H1 (cell line): Measurements from ENCODE around the gene NBPF3. TPM values are rescaled to one million over a fixed set of nuclear protein-coding genes. Genes with fewer than 3 reads are reported as not detected.

Experiments
- CTCF ChIA-PET: fragments of 300-600 bp; sonication (Branson Sonifier 250); formaldehyde crosslinking; loops from one replicate; lab custom pipeline; 2021; ENCODE audit not compliant: partially characterized antibody; lab: Charles Lee
- POLR2A ChIA-PET: fragments of 300-600 bp; sonication (Branson Sonifier 250); formaldehyde crosslinking; loops from one replicate; lab custom pipeline; 2021; ENCODE audit warnings: inconsistent platforms; ENCODE audit not compliant: partially characterized antibody; lab: Charles Lee
- DNase-seq, 2 experiments: peaks; one replicate each; pipeline versions ENCODE4 v3.0.0 to v3.0.0-alpha.2; 2010 to 2022; ENCODE audit warnings: low spot score in 2 of 2, low read depth in 1 of 2, mixed read lengths in 1 of 2
- FAIRE-seq: peaks from 2 replicates; lab custom pipeline; 2011; peaks lifted over from hg19 to GRCh38; lab: Jason Lieb, UNC
- H2AFZ ChIP-seq: 2 replicates; pipeline ENCODE4 v1.8.1; 2012; ENCODE audit warnings: low read length, inconsistent platforms
- H2AK5ac ChIP-seq: 2 replicates; pipeline ENCODE4 v1.6.1; 2013; ENCODE audit warnings: low read depth, low read length
- H2BK120ac ChIP-seq: replicated peaks from 2 replicates; pipeline ENCODE3; 2013; ENCODE audit warnings: low read depth, low read length, inconsistent platforms
- H2BK12ac ChIP-seq: 2 replicates; pipeline ENCODE4 v1.6.1; 2013; ENCODE audit warnings: low read depth, low read length
- H2BK15ac ChIP-seq: 2 replicates; pipeline ENCODE4 v1.6.1; 2013; ENCODE audit warnings: low read length
- H2BK20ac ChIP-seq: 2 replicates; pipeline ENCODE4 v1.6.1; 2013; ENCODE audit warnings: low read length
- H2BK5ac ChIP-seq: 2 replicates; pipeline ENCODE4 v1.6.1; 2013; ENCODE audit warnings: low read depth, low read length
- H3K14ac ChIP-seq: 2 replicates; pipeline ENCODE4 v1.6.1; 2013; ENCODE audit warnings: inconsistent platforms; ENCODE audit not compliant: insufficient read length
- H3K18ac ChIP-seq: 2 replicates; pipeline ENCODE4 v1.6.1; 2013; ENCODE audit warnings: low read length; ENCODE audit errors: extremely low read depth
- H3K23ac ChIP-seq: 2 replicates; pipeline ENCODE4 v1.6.1; 2013; ENCODE audit warnings: inconsistent platforms; ENCODE audit not compliant: insufficient read length
- H3K23me2 ChIP-seq: 2 replicates; pipeline ENCODE4 v1.6.1; 2013; ENCODE audit warnings: low read depth, low read length
- H3K27ac ChIP-seq: 2 replicates; pipeline ENCODE4 v1.6.1; 2011; ENCODE audit warnings: low read depth, low read length, inconsistent platforms
- H3K27me3 ChIP-seq, 4 experiments: replicated peaks in 1 of 4; 1 replicate in 1 of 4; 2 replicates in 3 of 4; pipeline versions ENCODE4 v1.6.1 to v1.8.1; 2011 to 2013; ENCODE audit warnings: low read length in 3 of 4, mild to moderate bottlenecking in 3 of 4, inconsistent platforms in 2 of 4, mixed read lengths in 2 of 4, moderate library complexity in 1 of 4; ENCODE audit not compliant: control insufficient read depth in 3 of 4, insufficient read depth in 3 of 4; ENCODE audit errors: extremely low read depth in 1 of 4
- H3K36me3 ChIP-seq, 4 experiments: 2 replicates each; pipeline versions ENCODE4 v1.6.1 to v1.8.1; 2011 to 2013; ENCODE audit warnings: mild to moderate bottlenecking in 4 of 4, low read length in 3 of 4, moderate library complexity in 2 of 4, control low read depth in 1 of 4, inconsistent platforms in 1 of 4; ENCODE audit not compliant: insufficient read depth in 4 of 4, control insufficient read depth in 2 of 4
- H3K4ac ChIP-seq: replicated peaks from 2 replicates; pipeline ENCODE3; 2013; ENCODE audit warnings: low read length, low read depth, mixed read lengths, inconsistent platforms; ENCODE audit not compliant: insufficient read length
- H3K4me1 ChIP-seq, 4 experiments: replicated peaks in 1 of 4; 1 replicate in 1 of 4; 2 replicates in 3 of 4; pipeline versions ENCODE4 v1.6.1 to v1.8.1; 2011 to 2013; ENCODE audit warnings: low read length in 3 of 4, inconsistent platforms in 2 of 4, mixed read lengths in 1 of 4; ENCODE audit not compliant: insufficient read depth in 4 of 4, control insufficient read depth in 3 of 4
- H3K4me2 ChIP-seq, 2 experiments: 2 replicates each; pipeline versions ENCODE4 v1.6.1 to v1.8.1; 2011 to 2013; ENCODE audit warnings: low read depth in 2 of 2, low read length in 2 of 2, control low read depth in 1 of 2, inconsistent platforms in 1 of 2, mild to moderate bottlenecking in 1 of 2; ENCODE audit not compliant: insufficient read depth in 1 of 2
- H3K4me3 ChIP-seq, 4 experiments: fragments of 200-600, 300-600 bp in 1 of 4; sonication (generic), shearing (Covaris generic), sonication (Bioruptor Twin) in 1 of 4; 2 replicates each; pipeline versions ENCODE4 v1.5.1 to v1.8.1; 2011 to 2016; ENCODE audit warnings: low read length in 4 of 4, low read depth in 3 of 4, control low read depth in 2 of 4, inconsistent platforms in 2 of 4, mild to moderate bottlenecking in 2 of 4, mixed read lengths in 1 of 4, moderate library complexity in 1 of 4; ENCODE audit not compliant: insufficient read depth in 2 of 4; ENCODE audit errors: extremely low read depth in 1 of 4
- H3K56ac ChIP-seq: replicated peaks from 2 replicates; pipeline ENCODE3; 2013; ENCODE audit warnings: low read depth, mild to moderate bottlenecking, mixed read lengths, low read length, inconsistent platforms; ENCODE audit not compliant: insufficient read length
- H3K79me1 ChIP-seq: 2 replicates; pipeline ENCODE4 v1.6.1; 2013; ENCODE audit warnings: low read depth, low read length, control low read depth
- H3K79me2 ChIP-seq, 2 experiments: 2 replicates each; pipeline versions ENCODE4 v1.6.1 to v1.8.1; 2012 to 2013; ENCODE audit warnings: low read length in 2 of 2, mild to moderate bottlenecking in 2 of 2, inconsistent platforms in 1 of 2; ENCODE audit not compliant: insufficient read depth in 2 of 2, control insufficient read depth in 1 of 2
- H3K9ac ChIP-seq, 4 experiments: replicated peaks in 1 of 4; 1 replicate in 1 of 4; 2 replicates in 3 of 4; pipeline versions ENCODE4 v1.6.1 to v1.8.1; 2011 to 2013; ENCODE audit warnings: low read depth in 3 of 4, low read length in 3 of 4, control low read depth in 2 of 4, mild to moderate bottlenecking in 2 of 4, moderate library complexity in 2 of 4, inconsistent platforms in 1 of 4; ENCODE audit errors: extremely low read depth in 1 of 4
- H3K9me3 ChIP-seq, 2 experiments: 2 replicates each; pipeline versions ENCODE4 v1.6.1 to v1.8.1; 2012 to 2013; ENCODE audit warnings: mild to moderate bottlenecking in 2 of 2, moderate library complexity in 2 of 2, control low read depth in 1 of 2, inconsistent platforms in 1 of 2, low read depth in 1 of 2, low read length in 1 of 2, mixed read lengths in 1 of 2; ENCODE audit not compliant: insufficient read depth in 2 of 2
- H4K20me1 ChIP-seq, 2 experiments: replicated peaks in 1 of 2; 2 replicates each; pipeline versions ENCODE3 to v1.8.1; 2011 to 2013; ENCODE audit warnings: inconsistent platforms in 2 of 2, low read length in 2 of 2, mild to moderate bottlenecking in 1 of 2; ENCODE audit not compliant: insufficient read depth in 2 of 2, control insufficient read depth in 1 of 2
- H4K5ac ChIP-seq: 2 replicates; pipeline ENCODE4 v1.6.1; 2013; ENCODE audit warnings: low read length, low read depth, mixed read lengths, inconsistent platforms; ENCODE audit not compliant: insufficient read length
- H4K8ac ChIP-seq: 2 replicates; pipeline ENCODE4 v1.8.0; 2013; ENCODE audit warnings: mild to moderate bottlenecking, moderate library complexity, low read length, inconsistent platforms; ENCODE audit not compliant: insufficient read depth; ENCODE audit errors: extremely low read depth
- H4K91ac ChIP-seq: replicated peaks from 2 replicates; pipeline ENCODE3; 2013; ENCODE audit warnings: low read length, mixed read lengths, inconsistent platforms; ENCODE audit not compliant: insufficient read length
- BRCA1 ChIP-seq: IDR thresholded peaks from 2 replicates; pipeline ENCODE4 v1.6.1; 2012; ENCODE audit warnings: low read depth, low read length, improper control_type of control experiment
- CBX5 ChIP-seq: fragments of 300-800, 300-1000 bp; sonication (generic); IDR thresholded peaks from 2 replicates; pipeline ENCODE4 v1.7.1; 2016; ENCODE audit warnings: antibody characterized with exemption, low read length, low read depth
- CHD1 ChIP-seq: IDR thresholded peaks from 2 replicates; pipeline ENCODE4 v1.6.1; 2012; ENCODE audit warnings: low read depth, low read length, improper control_type of control experiment
- NANOG ChIP-seq: IDR thresholded peaks from 2 replicates; pipeline ENCODE4 v1.6.1; 2011; ENCODE audit warnings: low read length, low read depth, mild to moderate bottlenecking, inconsistent platforms; ENCODE audit not compliant: insufficient read depth, poor library complexity, severe bottlenecking
- RXRA ChIP-seq: IDR thresholded peaks from 2 replicates; pipeline ENCODE4 v1.6.1; 2011; ENCODE audit warnings: low read depth, mild to moderate bottlenecking, low read length, moderate library complexity; ENCODE audit not compliant: insufficient read depth
- SUZ12 ChIP-seq: fragments of 200-600 bp; sonication (generic); IDR thresholded peaks from 2 replicates; pipeline ENCODE4 v1.6.1; 2012; ENCODE audit warnings: mild to moderate bottlenecking, inconsistent platforms, low read length, moderate library complexity, mixed read lengths
- WGBS, 2 experiments: shearing (Covaris generic) in 1 of 2; methylation state at CpG; one replicate each; pipeline versions ENCODE4 v1.1.6 to v1.1.7; 2013 to 2015; ENCODE audit warnings: low lambda C conversion rate in 2 of 2, mixed read lengths in 2 of 2, inconsistent platforms in 1 of 2, low coverage in 1 of 2, missing lambda C conversion rate in 1 of 2; ENCODE audit not compliant: insufficient replicate concordance in 2 of 2, insufficient coverage in 1 of 2, insufficient read length in 1 of 2; ENCODE audit errors: extremely low coverage in 1 of 2, missing lambda C conversion rate in 1 of 2; 5-methylcytosine and 5-hydroxymethylcytosine counted together
- polyA plus RNA-seq, 7 experiments: library from polyadenylated mRNA; depleted of rRNA in 3 of 7; stranded (reverse) in 5 of 7; unstranded in 2 of 7; fragments of >200 nt in 5 of 7; fragments of 200-250 nt in 2 of 7; gene quantifications; 1 replicate in 5 of 7; 2 replicates in 1 of 7; 4 replicates in 1 of 7; pipeline versions ENCODE4 v1.2.1 to v1.2.3, GENCODE V29; 2011 to 2013; ENCODE audit warnings: missing spikeins in 2 of 7, mixed read lengths in 2 of 7
- total RNA-seq: library from RNA; stranded (reverse); fragmentation: NEBNext Ultra II Directional; extraction: Animal tissue kit (Norgen Biotek cat#: 25700); gene quantifications from 2 replicates; pipeline ENCODE4 v1.2.1, GENCODE V29; 2021

The NBPF3 gene
- total and polyA plus RNA-seq, 2 of the 8 experiments (the other 6 are each of a cell fraction or from before 2014, with no cell fraction given) = 3.8 to 4.3 TPM

DNA sequence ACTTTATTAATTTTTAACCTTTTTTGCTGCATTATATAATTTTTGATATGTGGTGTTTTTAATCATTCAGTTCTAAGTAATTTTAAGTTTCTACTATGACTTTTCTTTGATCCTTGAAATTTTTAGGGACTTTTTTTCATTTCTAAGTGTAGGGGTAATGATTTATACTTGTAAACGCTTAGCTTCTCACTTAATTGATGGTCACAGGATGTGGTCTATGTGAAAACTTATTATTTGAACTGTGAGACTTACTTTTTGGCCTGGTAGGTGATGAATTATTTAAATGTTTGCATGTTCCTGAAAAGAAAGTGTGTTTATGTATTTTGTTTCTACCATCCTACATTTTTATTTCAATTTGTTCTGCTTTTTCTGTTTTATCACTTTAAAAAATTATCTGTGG is 86.5 kb downstream of the NBPF3 start:
- CTCF ChIA-PET = interaction anchor here (1.0 to 26.3 kb wide), 3 partner anchors 12 to 256 kb away, joined by 4 to 372 read pairs (median 5); no protein-coding TSS in a partner anchor
- no peaks in the 10 kb centered on the region; a peak in 1 of 8 replicates for H3K36me3 ChIP-seq
- no peak overlapping the region for H4K8ac ChIP-seq
- H3K4ac ChIP-seq = no peak overlapping the region
- DNase-seq = no peak
- WGBS, 2 experiments = 89% methylated on average over 1 of the region's 1 CpG; no CpG with 5 or more reads in 1 of the 2 experiments
- H2BK15ac ChIP-seq = no peak overlapping the region
- H3K9me3 ChIP-seq = no peaks in the 10 kb centered on the region
- H3K4me1 ChIP-seq = peaks cover 0 to 11% (median 2%) of the 10 kb centered on the region in 4 experiments; a peak in 6 of 7 replicates
- H3K56ac ChIP-seq = no peak overlapping the region
- H2BK20ac ChIP-seq = no peak overlapping the region
- H3K79me1 ChIP-seq = peaks cover 19% of the 10 kb centered on the region
- H3K23me2 ChIP-seq = no peaks in the 10 kb centered on the region
- FAIRE-seq = no peak
- no peak overlapping the region for H3K23ac ChIP-seq
- H2AFZ ChIP-seq = no peak overlapping the region
- H3K4me3 ChIP-seq = no peak overlapping the region
- no peak overlapping the region for H3K4me2 ChIP-seq
- H2BK120ac ChIP-seq = no peak overlapping the region
- H3K27ac ChIP-seq = no peak overlapping the region
- H3K14ac ChIP-seq = no peak overlapping the region
- no peak overlapping the region for H2BK5ac ChIP-seq
- H4K91ac ChIP-seq = no peak overlapping the region
- TF ChIP-seq CBX5 (no peak), SUZ12 (no peak), RXRA (no peak), CHD1 (no peak), BRCA1 (no peak), NANOG (no peak)
- TF ChIP-seq, all 59 proteins: peak for 0
- Histone ChIP-seq H2AK5ac (no peak overlapping the region), H4K5ac (no peak overlapping the region), H3K79me2 (peaks cover 0 to 50% of the 10 kb centered on the region in 2 experiments; a peak in 3 of 4 replicates), H3K9ac (no peak overlapping the region), H2BK12ac (no peak overlapping the region), H3K27me3 (no peaks in the 10 kb centered on the region), H4K20me1 (peaks cover 2 to 16% of the 10 kb centered on the region in 2 experiments), H3K18ac (no peak overlapping the region)
- POLR2A ChIA-PET = interaction anchor here (1.2 kb wide), 1 partner anchor 8 kb away, joined by 3 read pairs; no protein-coding TSS in a partner anchor
